ENCODE data around the gene SKAP2.

The SKAP2 gene

GRCh38 chr7:26629696-26630095 lies 234.7 kb downstream of the SKAP2 start:
- DNase-seq = no peak

- no peak for DNase-seq
Observed at GRCh38 chr7:26627891-26628341, 236.5 kb downstream of the SKAP2 start.

- DNase-seq = no peak
Observed at GRCh38 chr7:26627221-26627620, 237.2 kb downstream of the SKAP2 start.

- DNase-seq = no peak
Observed at GRCh38 chr7:26626687-26627086, 237.7 kb downstream of the SKAP2 start.

- no peak for DNase-seq
Observed at GRCh38 chr7:26626156-26626555, 238.2 kb downstream of the SKAP2 start.

- no peak for DNase-seq
Observed at GRCh38 chr7:26625286-26625685, 239.1 kb downstream of the SKAP2 start.

- no peak for DNase-seq
Observed at GRCh38 chr7:26624839-26625238, 239.6 kb downstream of the SKAP2 start.

- no peak for DNase-seq
Observed at GRCh38 chr7:26624431-26624830, 240.0 kb downstream of the SKAP2 start.

GRCh38 chr7:26620352-26620751 lies 244.0 kb downstream of the SKAP2 start:
- no peak for DNase-seq

- DNase-seq = no peak
Observed at GRCh38 chr7:26619348-26619984, 244.9 kb downstream of the SKAP2 start.

- DNase-seq = no peak
Observed at GRCh38 chr7:26618898-26619297, 245.5 kb downstream of the SKAP2 start.

- no peak for DNase-seq
Observed at GRCh38 chr7:26618449-26618848, 245.9 kb downstream of the SKAP2 start.

Measured in stimulated activated CD4-positive, alpha-beta T cell treated with anti-CD3 and anti-CD28 coated beads, Interleukin-12 subunit alpha, Interleukin-12 subunit beta, amount 100 ng/mL, for 4 hours (primary cell).